NCI-H1048 (cell line): ENCODE measurements around the gene DCDC1.

Source experiments
- DNase-seq: peaks from one replicate; lab custom pipeline; 2025; lab: John Stamatoyannopoulos, UW

Gene DCDC1

GRCh38 chr11:30832831-30833230 lies 536.7 kb downstream of the DCDC1 start:
- no peak for DNase-seq

GRCh38 chr11:30830681-30831080 lies 538.9 kb downstream of the DCDC1 start:
- no peak for DNase-seq

- DNase-seq, result no peak
Measured at GRCh38 chr11:30826911-30827310, 542.6 kb downstream of the DCDC1 start.

- no peak for DNase-seq
Measured at GRCh38 chr11:30825723-30826122, 543.8 kb downstream of the DCDC1 start.

GRCh38 chr11:30823119-30823518 lies 546.4 kb downstream of the DCDC1 start:
- no peak for DNase-seq

- no peak for DNase-seq
Measured at GRCh38 chr11:30821438-30821965, 548.0 kb downstream of the DCDC1 start.

GRCh38 chr11:30818721-30819120 lies 550.8 kb downstream of the DCDC1 start:
- DNase-seq, result no peak

GRCh38 chr11:30816959-30817880 lies 552.3 kb downstream of the DCDC1 start:
- no peak for DNase-seq

GRCh38 chr11:30815619-30816018 lies 553.9 kb downstream of the DCDC1 start:
- no peak for DNase-seq

- DNase-seq, result no peak
Measured at GRCh38 chr11:30814737-30815136, 554.8 kb downstream of the DCDC1 start.
